Naive B cell (primary cell): Measurements from ENCODE around the gene ZNF8. TPM values are rescaled to one million over a fixed set of nuclear protein-coding genes. Genes with fewer than 3 reads are reported as not detected.
"Not testable (repeated sequence)": the region's sequence is repeated elsewhere in the genome, so short reads cannot be mapped to it uniquely, and the experiment has no call there.

Source experiments
- ATAC-seq, 2 donors: fragments of 150-1000 bp; cut with Tn5 transposase; 2 replicates each; pipeline ENCODE4 v1.10.0; 2021; ENCODE audit warnings: low read depth in 2 of 2, mild to moderate bottlenecking in 2 of 2, moderate library complexity in 2 of 2
- DNase-seq: peaks from one replicate; pipeline ENCODE4 v3.0.0; 2022
- H3K27ac Mint-ChIP-seq, 6 donors: one replicate each; pipeline ENCODE4 v1.8.0; 2020 to 2022; ENCODE audit warnings: mild to moderate bottlenecking in 6 of 6, mixed read lengths in 6 of 6, moderate library complexity in 5 of 6, inconsistent platforms in 2 of 6
- H3K27me3 Mint-ChIP-seq, 3 donors: one replicate each; pipeline ENCODE4 v1.8.0; 2021 to 2022; ENCODE audit warnings: mixed read lengths in 3 of 3, mild to moderate bottlenecking in 1 of 3
- H3K36me3 Mint-ChIP-seq, 2 donors: one replicate each; pipeline ENCODE4 v1.8.0; 2020 to 2022; ENCODE audit warnings: mixed read lengths in 2 of 2, inconsistent platforms in 1 of 2, mild to moderate bottlenecking in 1 of 2
- H3K4me1 Mint-ChIP-seq, 3 donors: one replicate each; pipeline ENCODE4 v1.8.0; 2020 to 2022; ENCODE audit warnings: mixed read lengths in 3 of 3, inconsistent platforms in 1 of 3, mild to moderate bottlenecking in 1 of 3, moderate library complexity in 1 of 3
- H3K4me3 Mint-ChIP-seq, 8 donors: one replicate each; pipeline ENCODE4 v1.8.0; 2020 to 2022; ENCODE audit warnings: mild to moderate bottlenecking in 8 of 8, mixed read lengths in 8 of 8, moderate library complexity in 8 of 8, inconsistent platforms in 2 of 8
- H3K9me3 Mint-ChIP-seq, 7 donors: one replicate each; pipeline ENCODE4 v1.8.0; 2020 to 2022; ENCODE audit warnings: mixed read lengths in 7 of 7, mild to moderate bottlenecking in 5 of 7, inconsistent platforms in 2 of 7, moderate library complexity in 1 of 7
- polyA plus RNA-seq, 6 donors: library from polyadenylated mRNA; unstranded; fragments of 300-500 nt; fragmentation: Illumina TruSeq; gene quantifications; one replicate each; pipeline ENCODE4 v1.2.3, GENCODE V29; 2021; ENCODE audit warnings: low read depth in 6 of 6

Gene ZNF8
- 1 to 10 TPM in 1 of 6 donors, under 1 TPM in 4, not detected in 1; 0.21 to 1.0 (median 0.70) TPM for polyA plus RNA-seq

- peak within 1 kb of the TSS; percentile 83 to 98 (median 96) for H3K4me3 Mint-ChIP-seq
- peaks cover 33 to 42% (median 35%) of the 10 kb centered on the region in 3 donors for H3K4me1 Mint-ChIP-seq
- peak within 1 kb of the TSS; percentile 63 to 97 (median 94) for H3K27ac Mint-ChIP-seq
- ATAC-seq (peak; percentile 96 to 97), DNase-seq (peak; percentile 96)
- H3K36me3 Mint-ChIP-seq: peaks cover 8 to 16% of the 10 kb centered on the region in 2 donors
- peaks cover 0 to 8% (median 2%) of the 10 kb centered on the region in 7 donors for H3K9me3 Mint-ChIP-seq
- no peaks in the 10 kb centered on the region for H3K27me3 Mint-ChIP-seq
Observed at GRCh38 chr19:58278541-58279041, at the start of gene ZNF8. Gene ZNF8, plus strand, starts transcription at chr19:58278955. Its CDS starts 127 bp downstream, at chr19:58279082.

DNA sequence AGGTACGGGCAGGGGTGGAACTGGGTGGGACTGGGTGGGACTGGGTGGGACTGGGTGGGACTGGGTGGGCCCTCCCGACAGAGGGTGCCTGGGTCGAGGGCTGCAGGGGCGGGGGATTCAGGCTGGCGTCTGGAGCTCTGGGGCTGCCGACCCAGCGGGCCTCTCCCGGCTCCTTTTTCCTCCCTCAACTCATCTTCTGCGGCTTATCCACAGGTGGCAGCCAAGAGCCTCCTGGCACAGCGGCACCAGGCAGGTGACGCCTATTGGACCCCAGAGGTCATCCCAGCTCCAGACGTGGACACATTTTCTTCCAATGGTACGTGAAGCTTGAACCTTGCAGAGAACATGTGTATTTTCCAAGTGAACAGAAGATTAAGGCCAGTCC lies 49.5 kb upstream of the ZNF8 start:
- no peaks in the 10 kb centered on the region for H3K27me3 Mint-ChIP-seq
- H3K4me1 Mint-ChIP-seq: peaks cover 21 to 44% (median 42%) of the 10 kb centered on the region in 3 donors
- peaks cover 6 to 15% (median 7%) of the 10 kb centered on the region in 7 donors for H3K9me3 Mint-ChIP-seq
- H3K36me3 Mint-ChIP-seq: peaks cover 41 to 52% of the 10 kb centered on the region in 2 donors
- ATAC-seq: no peak
- no peak for DNase-seq
- H3K27ac Mint-ChIP-seq: peak overlapping the region in 4 of 6 donors; percentile 12 to 81 (median 43)
- H3K4me3 Mint-ChIP-seq: peak overlapping the region; percentile 90 to 98 (median 97)

- no peak for DNase-seq
- no peaks in the 10 kb centered on the region for H3K27me3 Mint-ChIP-seq
- H3K4me3 Mint-ChIP-seq: no peak overlapping the region
- no peak overlapping the region for H3K27ac Mint-ChIP-seq
- ATAC-seq: no peak
- peaks cover 9 to 18% (median 12%) of the 10 kb centered on the region in 3 donors for H3K4me1 Mint-ChIP-seq
- H3K36me3 Mint-ChIP-seq: peaks cover 46 to 57% of the 10 kb centered on the region in 2 donors
- H3K9me3 Mint-ChIP-seq: peaks cover 5 to 30% (median 9%) of the 10 kb centered on the region in 7 donors
Observed at GRCh38 chr19:58237324-58237723, 41.4 kb upstream of the ZNF8 start.

GRCh38 chr19:58243351-58243750 lies 35.4 kb upstream of the ZNF8 start:
- ATAC-seq (no peak), DNase-seq (no peak)
- Mint-ChIP-seq H3K4me1 (peaks cover 0 to 5% (median 4%) of the 10 kb centered on the region in 3 donors), H3K4me3 (no peak overlapping the region), H3K27ac (peak overlapping the region in 1 of 6 donors; percentile 26), H3K36me3 (peaks cover 47 to 64% of the 10 kb centered on the region in 2 donors), H3K9me3 (peaks cover 9 to 74% (median 33%) of the 10 kb centered on the region in 7 donors), H3K27me3 (no peaks in the 10 kb centered on the region)

DNA sequence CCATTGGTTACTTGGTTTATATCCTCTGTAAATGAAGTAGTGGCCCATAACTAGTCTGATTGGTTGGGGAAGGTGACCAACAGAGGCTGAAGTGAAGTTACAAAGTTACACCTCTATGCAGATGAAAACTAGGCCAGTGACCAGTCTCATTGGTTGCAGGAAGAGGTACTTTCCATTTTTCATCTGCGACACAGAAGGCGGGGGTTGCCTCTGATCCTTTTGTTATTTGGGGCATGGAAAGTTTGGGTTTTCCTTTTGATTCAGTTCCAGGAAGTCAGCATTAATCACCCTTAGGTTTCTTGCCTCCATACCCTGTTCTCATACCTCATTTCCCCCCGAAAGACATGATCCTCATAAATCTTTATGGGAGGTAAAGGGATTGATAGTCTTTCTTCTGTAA lies 29.9 kb upstream of the ZNF8 start:
- H3K27me3 Mint-ChIP-seq: no peaks in the 10 kb centered on the region
- no peak overlapping the region for H3K27ac Mint-ChIP-seq
- DNase-seq: no peak
- no peak for ATAC-seq
- H3K9me3 Mint-ChIP-seq: peaks cover 6 to 96% (median 66%) of the 10 kb centered on the region in 7 donors
- peaks cover 0 to 5% (median 0%) of the 10 kb centered on the region in 3 donors for H3K4me1 Mint-ChIP-seq
- peaks cover 64 to 71% of the 10 kb centered on the region in 2 donors for H3K36me3 Mint-ChIP-seq
- H3K4me3 Mint-ChIP-seq: no peak overlapping the region

GRCh38 chr19:58252102-58252685 lies 26.6 kb upstream of the ZNF8 start:
- no peak overlapping the region for H3K27ac Mint-ChIP-seq
- H3K36me3 Mint-ChIP-seq: peaks cover 67 to 69% of the 10 kb centered on the region in 2 donors
- DNase-seq (no peak), ATAC-seq (no peak)
- H3K9me3 Mint-ChIP-seq: peaks cover 6 to 95% (median 74%) of the 10 kb centered on the region in 7 donors
- peak overlapping the region in 1 of 8 donors; percentile 2 for H3K4me3 Mint-ChIP-seq
- no peaks in the 10 kb centered on the region for H3K27me3 Mint-ChIP-seq
- no peaks in the 10 kb centered on the region for H3K4me1 Mint-ChIP-seq

DNA sequence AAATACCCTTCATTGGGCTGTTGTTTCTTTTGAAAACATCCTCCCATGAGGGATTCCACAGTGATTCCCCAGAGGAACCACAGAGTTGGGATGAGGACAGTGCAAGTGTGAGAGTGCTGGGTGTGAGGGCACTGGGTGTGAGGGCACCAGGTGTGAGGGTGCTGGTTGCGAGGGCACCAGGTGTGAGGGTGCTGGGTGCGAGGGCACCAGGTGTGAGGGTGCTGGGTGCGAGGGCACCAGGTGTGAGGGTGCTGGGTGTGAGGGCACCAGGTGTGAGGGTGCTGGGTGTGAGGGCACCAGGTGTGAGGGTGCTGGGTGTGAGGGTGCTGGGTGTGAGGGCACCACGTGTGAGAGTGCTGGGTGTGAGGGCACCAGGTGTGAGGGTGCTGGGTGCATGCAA lies 20.5 kb upstream of the ZNF8 start:
- peaks cover 58 to 63% of the 10 kb centered on the region in 2 donors for H3K36me3 Mint-ChIP-seq

DNA sequence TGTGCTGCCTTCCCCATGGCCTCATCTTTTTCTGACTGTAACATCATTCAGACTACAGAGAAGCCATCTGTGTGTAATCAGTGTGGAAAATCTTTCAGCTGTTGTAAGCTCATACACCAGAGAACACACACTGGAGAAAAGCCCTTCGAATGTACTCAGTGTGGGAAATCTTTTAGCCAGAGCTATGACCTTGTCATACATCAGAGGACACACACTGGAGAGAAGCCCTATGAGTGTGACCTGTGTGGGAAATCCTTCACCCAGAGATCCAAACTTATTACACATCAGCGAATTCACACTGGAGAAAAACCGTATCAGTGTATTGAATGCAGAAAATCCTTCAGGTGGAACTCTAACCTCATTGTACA lies 17.2 kb upstream of the ZNF8 start:
- Mint-ChIP-seq H3K27ac (no peak overlapping the region), H3K27me3 (no peaks in the 10 kb centered on the region), H3K4me1 (peaks cover 0 to 4% (median 0%) of the 10 kb centered on the region in 3 donors), H3K9me3 (peaks cover 9 to 97% (median 65%) of the 10 kb centered on the region in 7 donors), H3K36me3 (peaks cover 34 to 45% of the 10 kb centered on the region in 2 donors), H3K4me3 (no peak overlapping the region)
- DNase-seq (no peak), ATAC-seq (no peak)

More for the DNA sequence above, 20.5 kb upstream of the ZNF8 start:
- not testable (repeated sequence) for ATAC-seq, DNase-seq, H3K27me3 Mint-ChIP-seq, H3K4me1 Mint-ChIP-seq
- Mint-ChIP-seq H3K9me3 (peaks cover 9 to 96% (median 79%) of the 10 kb centered on the region in 7 donors), H3K27ac (peak overlapping the region in 1 of 6 donors; percentile 89), H3K4me3 (peak overlapping the region in 2 of 8 donors; percentile 24 to 70)

- Mint-ChIP-seq H3K9me3 (peaks cover 8 to 97% (median 67%) of the 10 kb centered on the region in 7 donors), H3K4me3 (no peak overlapping the region), H3K36me3 (peaks cover 29 to 41% of the 10 kb centered on the region in 2 donors), H3K27me3 (no peaks in the 10 kb centered on the region), H3K4me1 (peaks cover 0 to 4% (median 0%) of the 10 kb centered on the region in 3 donors), H3K27ac (peak overlapping the region in 2 of 6 donors; percentile 49 to 76)
- no peak for ATAC-seq
- no peak for DNase-seq
Observed at GRCh38 chr19:58261968-58262921, 16.5 kb upstream of the ZNF8 start.

DNA sequence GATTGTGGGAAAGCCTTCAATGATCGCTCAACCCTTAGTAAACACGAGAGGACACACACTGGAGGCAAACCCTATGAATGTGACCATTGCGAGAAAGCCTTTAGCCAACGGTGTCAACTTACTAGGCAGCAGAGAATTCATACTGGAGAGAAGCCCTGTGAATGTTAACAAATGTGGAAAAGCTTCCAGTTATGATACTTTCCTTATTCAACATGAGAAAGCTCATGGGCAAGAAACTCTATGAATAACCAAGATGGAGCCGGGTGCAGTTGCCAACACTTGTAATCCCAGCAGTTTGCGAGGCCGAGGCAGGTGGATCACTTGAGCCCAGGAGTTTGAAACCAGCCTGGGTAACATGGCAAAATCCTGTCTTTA lies 15.8 kb upstream of the ZNF8 start:
- peaks cover 2 to 97% (median 64%) of the 10 kb centered on the region in 7 donors for H3K9me3 Mint-ChIP-seq
- peaks cover 23 to 35% of the 10 kb centered on the region in 2 donors for H3K36me3 Mint-ChIP-seq
- no peaks in the 10 kb centered on the region for H3K27me3 Mint-ChIP-seq
- no peak for ATAC-seq
- H3K4me3 Mint-ChIP-seq: peak overlapping the region in 1 of 8 donors; percentile 20
- H3K27ac Mint-ChIP-seq: peak overlapping the region in 2 of 6 donors; percentile 61 to 76
- H3K4me1 Mint-ChIP-seq: peaks cover 0 to under 1% (median 0%) of the 10 kb centered on the region in 3 donors
- DNase-seq: no peak

DNA sequence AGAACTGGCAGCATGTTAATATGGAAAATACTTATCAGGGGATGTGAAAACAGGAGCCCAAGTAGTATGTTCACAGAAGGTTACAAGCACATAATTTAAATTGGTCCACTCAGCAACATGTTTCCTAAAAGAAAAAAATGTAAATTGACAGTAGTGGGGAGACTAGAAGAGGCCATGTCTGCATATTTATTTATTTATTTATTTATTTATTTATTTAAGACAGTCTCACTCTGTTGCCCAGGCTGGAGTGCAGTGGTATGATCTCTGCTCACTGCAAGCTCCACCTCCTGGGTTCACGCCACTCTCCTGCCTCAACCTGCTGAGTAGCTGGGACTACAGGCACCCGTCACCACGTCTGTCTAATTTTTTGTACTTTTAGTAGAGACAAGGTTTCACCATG lies 13.7 kb upstream of the ZNF8 start:
- Mint-ChIP-seq H3K27ac (no peak overlapping the region), H3K9me3 (peaks cover 0 to 94% (median 50%) of the 10 kb centered on the region in 7 donors), H3K36me3 (peaks cover 11 to 27% of the 10 kb centered on the region in 2 donors), H3K27me3 (no peaks in the 10 kb centered on the region), H3K4me3 (peak overlapping the region in 1 of 8 donors; percentile 16), H3K4me1 (no peaks in the 10 kb centered on the region)
- no peak for DNase-seq
- ATAC-seq: no peak

- Mint-ChIP-seq H3K4me1 (no peaks in the 10 kb centered on the region), H3K4me3 (no peak overlapping the region), H3K27me3 (no peaks in the 10 kb centered on the region), H3K27ac (no peak overlapping the region), H3K36me3 (peaks cover 4 to 30% of the 10 kb centered on the region in 2 donors), H3K9me3 (peaks cover 0 to 86% (median 41%) of the 10 kb centered on the region in 7 donors)
- ATAC-seq: no peak
- DNase-seq: no peak
Observed at GRCh38 chr19:58268344-58268743, 10.4 kb upstream of the ZNF8 start.

GRCh38 chr19:58274771-58275201 lies 4.0 kb upstream of the ZNF8 start:
- H3K9me3 Mint-ChIP-seq: peaks cover 0 to 35% (median 14%) of the 10 kb centered on the region in 7 donors
- H3K4me1 Mint-ChIP-seq: peaks cover 11 to 26% (median 16%) of the 10 kb centered on the region in 3 donors
- ATAC-seq (no peak), DNase-seq (no peak)
- peak overlapping the region in 1 of 8 donors; percentile 71 for H3K4me3 Mint-ChIP-seq
- no peaks in the 10 kb centered on the region for H3K27me3 Mint-ChIP-seq
- H3K36me3 Mint-ChIP-seq: peaks cover 11 to 38% of the 10 kb centered on the region in 2 donors
- H3K27ac Mint-ChIP-seq: no peak overlapping the region
